Transverse colon (tissue), 4 donors: ENCODE measurements around the gene SMIM43. TPM values are rescaled to one million over a fixed set of nuclear protein-coding genes. Genes with fewer than 3 reads are reported as not detected.

Experiments
- DNase-seq: peaks from one replicate; pipeline ENCODE4 v3.0.0-alpha.2; 2019
- H3K27ac ChIP-seq, 4 donors: fragments of 200-600 bp; sonication (generic); 2 replicates each; pipeline ENCODE4 v1.5.1; 2016 to 2018; ENCODE audit warnings: inconsistent platforms in 4 of 4
- H3K27me3 ChIP-seq: fragments of 200-600 bp; sonication (generic); 2 replicates; pipeline ENCODE4 v1.5.1; 2017; ENCODE audit warnings: inconsistent platforms
- H3K36me3 ChIP-seq, 4 donors: fragments of 200-600 bp; sonication (generic); 2 replicates each; pipeline ENCODE4 v1.5.1; 2017 to 2019; ENCODE audit warnings: inconsistent platforms in 4 of 4
- H3K4me1 ChIP-seq, 4 donors: fragments of 200-600 bp; sonication (generic); 2 replicates each; pipeline ENCODE4 v1.5.1; 2017 to 2020; ENCODE audit warnings: inconsistent platforms in 4 of 4
- H3K4me3 ChIP-seq, 4 donors: fragments of 200-600 bp; sonication (generic); 1 replicate in 1 of 4; 2 replicates in 3 of 4; pipeline versions ENCODE4 v1.5.1 to v1.6.1; 2017 to 2019; ENCODE audit warnings: inconsistent platforms in 4 of 4
- H3K9me3 ChIP-seq, 2 donors: fragments of 200-600 bp; sonication (generic); 2 replicates each; pipeline ENCODE4 v1.5.1; 2017 to 2019; ENCODE audit warnings: inconsistent platforms in 2 of 2
- EP300 ChIP-seq: sonication (generic); formaldehyde crosslinking; IDR thresholded peaks from one replicate; pipeline ENCODE4 v1.6.1; 2017; ENCODE audit warnings: antibody characterized with exemption, low read depth
- POLR2A ChIP-seq: fragments of 450-650 bp; IDR thresholded peaks from one replicate; pipeline ENCODE4 v1.6.1; 2016; ENCODE audit warnings: antibody characterized with exemption, mild to moderate bottlenecking, moderate library complexity
- POLR2AphosphoS5 ChIP-seq, 3 donors: sonication (generic); formaldehyde crosslinking; IDR thresholded peaks; one replicate each; pipeline ENCODE4 v1.6.1; 2016; ENCODE audit warnings: antibody characterized with exemption in 3 of 3
- WGBS, 2 donors: methylation state at CpG; one replicate each; pipeline ENCODE4 v1.1.5; 2018; ENCODE audit warnings: low coverage in 1 of 2; 5-methylcytosine and 5-hydroxymethylcytosine counted together
- in situ Hi-C, 4 donors: fragments of 200-750 bp; cut with MboI; loops; one replicate each; pipeline versions ENCODE4 v1.15.0 to v1.15.1; 2017; ENCODE audit warnings: low sequenced_read_pairs in 3 of 4, low pct_ligation_motif_present in 1 of 4, low pct_unique_long_range_greater_than_20kb in 1 of 4
- intact Hi-C: fragments of 100-400 bp; cut with DNase I; formaldehyde crosslinking; loops from one replicate; pipeline ENCODE4 v1.15.1; 2023; ENCODE audit warnings: low total_unique reads
- total RNA-seq, 4 donors: library from RNA; depleted of rRNA; stranded (reverse); fragments of >200 nt; gene quantifications; one replicate each; pipeline ENCODE4 v1.1.0, GENCODE V29; 2016
- TF ChIP-seq, protein P1 (sequence below), 5 experiments: fragments of 200-600 bp in 3 of 5; fragments of 450-650 bp in 2 of 5; sonication (generic) in 3 of 5; IDR thresholded peaks; 1 replicate in 2 of 5; 2 replicates in 3 of 5; pipeline ENCODE4 v1.5.1; 2016 to 2017; ENCODE audit warnings: antibody characterized with exemption in 5 of 5, inconsistent platforms in 3 of 5, mild to moderate bottlenecking in 2 of 5, moderate library complexity in 1 of 5

SMIM43 gene
- total RNA-seq, 4 donors from 2014 or later, result 0.27 TPM; not detected in 3

DNA sequence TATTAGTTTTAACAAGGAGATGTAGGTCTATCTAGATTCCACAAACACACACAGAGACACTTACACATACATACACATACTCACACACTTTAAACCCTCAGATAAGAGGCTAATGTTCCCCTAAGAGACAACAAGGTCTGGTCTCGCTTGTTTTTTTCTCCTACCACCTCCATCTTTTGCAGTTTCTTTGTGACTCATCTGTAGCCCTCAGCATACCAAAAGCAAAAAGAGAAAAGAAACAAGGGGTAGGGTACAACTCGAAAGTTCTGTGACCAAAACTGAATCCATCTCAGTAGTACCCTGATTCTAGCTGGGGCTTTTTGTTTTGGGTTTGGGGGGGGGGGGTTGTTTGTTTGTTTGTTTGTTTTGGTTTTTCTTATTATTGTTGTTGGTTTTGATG lies 23.9 kb upstream of the SMIM43 start:
- Histone ChIP-seq H3K36me3 (no peaks in the 10 kb centered on the region), H3K4me1 (no peaks in the 10 kb centered on the region), H3K9me3 (no peaks in the 10 kb centered on the region), H3K4me3 (no peak overlapping the region), H3K27me3 (peaks cover 18% of the 10 kb centered on the region), H3K27ac (no peak overlapping the region)
- intact Hi-C loops, result no loop called here
- no peak for DNase-seq
- in situ Hi-C loops, result no loop called here
- WGBS, 2 donors, result 77 to 82% methylated on average over 2 of the region's 2 CpGs
- TF ChIP-seq, protein P1, sequence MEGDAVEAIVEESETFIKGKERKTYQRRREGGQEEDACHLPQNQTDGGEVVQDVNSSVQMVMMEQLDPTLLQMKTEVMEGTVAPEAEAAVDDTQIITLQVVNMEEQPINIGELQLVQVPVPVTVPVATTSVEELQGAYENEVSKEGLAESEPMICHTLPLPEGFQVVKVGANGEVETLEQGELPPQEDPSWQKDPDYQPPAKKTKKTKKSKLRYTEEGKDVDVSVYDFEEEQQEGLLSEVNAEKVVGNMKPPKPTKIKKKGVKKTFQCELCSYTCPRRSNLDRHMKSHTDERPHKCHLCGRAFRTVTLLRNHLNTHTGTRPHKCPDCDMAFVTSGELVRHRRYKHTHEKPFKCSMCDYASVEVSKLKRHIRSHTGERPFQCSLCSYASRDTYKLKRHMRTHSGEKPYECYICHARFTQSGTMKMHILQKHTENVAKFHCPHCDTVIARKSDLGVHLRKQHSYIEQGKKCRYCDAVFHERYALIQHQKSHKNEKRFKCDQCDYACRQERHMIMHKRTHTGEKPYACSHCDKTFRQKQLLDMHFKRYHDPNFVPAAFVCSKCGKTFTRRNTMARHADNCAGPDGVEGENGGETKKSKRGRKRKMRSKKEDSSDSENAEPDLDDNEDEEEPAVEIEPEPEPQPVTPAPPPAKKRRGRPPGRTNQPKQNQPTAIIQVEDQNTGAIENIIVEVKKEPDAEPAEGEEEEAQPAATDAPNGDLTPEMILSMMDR (IDR thresholded peaks at IDR 0.05), result no peak

DNA sequence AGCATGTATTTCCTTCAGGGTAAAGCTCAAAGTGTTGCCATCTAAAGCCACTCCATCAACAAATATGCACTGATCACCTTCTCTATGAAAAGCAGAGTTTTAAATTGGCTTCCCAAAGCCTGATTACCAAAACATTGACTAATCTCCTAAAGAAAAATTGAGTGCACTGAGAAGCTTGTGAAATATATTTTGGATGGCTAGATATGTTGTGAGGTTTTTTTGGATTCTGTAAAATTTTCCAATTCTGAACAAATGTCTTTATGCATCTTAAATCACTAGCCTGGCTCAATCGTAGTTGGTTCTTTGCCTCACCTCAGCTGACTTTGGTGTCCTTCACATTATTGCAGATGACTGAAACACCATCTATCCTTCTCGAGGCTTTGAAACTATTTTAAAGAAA lies 21.3 kb upstream of the SMIM43 start:
- in situ Hi-C loops (no loop called here), intact Hi-C loops (no loop called here)
- Histone ChIP-seq H3K27ac (no peak overlapping the region), H3K27me3 (peaks cover 11% of the 10 kb centered on the region), H3K4me3 (no peak overlapping the region), H3K9me3 (no peaks in the 10 kb centered on the region), H3K4me1 (no peaks in the 10 kb centered on the region), H3K36me3 (no peaks in the 10 kb centered on the region)
- 68 to 72% methylated on average over 2 of the region's 2 CpGs for WGBS, 2 donors
- no peak for TF ChIP-seq EP300
- TF ChIP-seq POLR2A, result no peak
- TF ChIP-seq, protein P1 (IDR thresholded peaks at IDR 0.05), result no peak
- TF ChIP-seq POLR2AphosphoS5 (IDR thresholded peaks at IDR 0.05), result no peak
- DNase-seq, result no peak

DNA sequence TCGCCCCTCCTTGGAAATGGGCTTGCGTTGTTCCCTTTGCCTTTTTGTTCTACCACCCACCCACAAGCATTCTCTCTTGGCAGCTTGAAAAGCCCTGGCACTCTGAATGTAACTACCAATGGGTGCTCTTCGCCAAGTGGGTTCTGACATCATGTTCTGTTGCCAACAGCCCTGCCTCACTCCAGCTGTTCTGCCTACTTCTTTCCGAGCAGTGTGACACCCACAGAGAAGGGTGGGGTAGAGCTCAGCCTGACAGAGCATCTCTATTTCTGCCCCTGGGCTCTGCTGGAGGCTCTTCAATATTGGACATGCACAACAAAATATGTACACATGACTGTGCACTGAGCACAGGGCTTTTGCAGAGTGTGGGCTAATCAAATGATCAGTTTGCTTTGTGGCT lies 20.5 kb upstream of the SMIM43 start:
- Histone ChIP-seq H3K4me3 (no peak overlapping the region), H3K9me3 (no peaks in the 10 kb centered on the region), H3K4me1 (no peaks in the 10 kb centered on the region), H3K36me3 (no peaks in the 10 kb centered on the region), H3K27me3 (peaks cover 13% of the 10 kb centered on the region), H3K27ac (no peak overlapping the region)
- WGBS, 2 donors, result 76 to 77% methylated on average over 2 to 4 of the region's 4 CpGs
- TF ChIP-seq, protein P1 (IDR thresholded peaks at IDR 0.05), result no peak
- TF ChIP-seq POLR2A (no peak), EP300 (no peak)
- no peak for DNase-seq
- in situ Hi-C loops, result no loop called here
- intact Hi-C loops, result no loop called here

DNA sequence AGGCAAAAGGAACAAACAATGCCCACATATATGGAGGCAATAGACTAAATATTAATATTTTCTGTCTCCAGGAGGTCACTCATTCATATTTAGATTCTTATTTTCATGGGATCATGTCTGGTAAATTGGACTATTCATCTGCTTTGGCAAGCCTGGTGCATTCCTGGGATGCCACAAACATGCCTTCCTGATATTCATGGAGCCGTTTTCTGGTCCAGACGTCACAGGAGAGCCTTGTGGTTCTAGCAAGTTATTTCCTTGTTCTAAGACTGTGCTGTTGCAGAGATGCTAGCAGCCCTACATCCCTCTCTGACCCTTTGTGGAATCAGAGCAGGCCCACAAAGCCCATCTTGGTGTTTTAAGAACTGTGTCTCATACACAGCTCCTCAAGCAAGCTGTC lies 20.0 kb upstream of the SMIM43 start:
- no peaks in the 10 kb centered on the region for H3K4me1 ChIP-seq
- H3K36me3 ChIP-seq, result no peaks in the 10 kb centered on the region
- DNase-seq, result no peak
- in situ Hi-C loops (no loop called here), intact Hi-C loops (no loop called here)
- H3K27me3 ChIP-seq, result peaks cover 13% of the 10 kb centered on the region
- no peaks in the 10 kb centered on the region for H3K9me3 ChIP-seq
- TF ChIP-seq EP300, result no peak
- TF ChIP-seq, protein P1 (IDR thresholded peaks at IDR 0.05), result no peak
- no peak for TF ChIP-seq POLR2A
- no peak for TF ChIP-seq POLR2AphosphoS5 (IDR thresholded peaks at IDR 0.05)
- no peak overlapping the region for H3K27ac ChIP-seq
- no peak overlapping the region for H3K4me3 ChIP-seq
- 58 to 59% methylated on average over 2 of the region's 2 CpGs for WGBS, 2 donors
